ENCODE data around the gene ADAD2. TPM values are rescaled to one million over a fixed set of nuclear protein-coding genes. Genes with fewer than 3 reads are reported as not detected.

ADAD2 gene
- total and polyA plus RNA-seq, 12 donors = 0.36 to 5.9 (median 0.85) TPM; not detected in 4

DNA sequence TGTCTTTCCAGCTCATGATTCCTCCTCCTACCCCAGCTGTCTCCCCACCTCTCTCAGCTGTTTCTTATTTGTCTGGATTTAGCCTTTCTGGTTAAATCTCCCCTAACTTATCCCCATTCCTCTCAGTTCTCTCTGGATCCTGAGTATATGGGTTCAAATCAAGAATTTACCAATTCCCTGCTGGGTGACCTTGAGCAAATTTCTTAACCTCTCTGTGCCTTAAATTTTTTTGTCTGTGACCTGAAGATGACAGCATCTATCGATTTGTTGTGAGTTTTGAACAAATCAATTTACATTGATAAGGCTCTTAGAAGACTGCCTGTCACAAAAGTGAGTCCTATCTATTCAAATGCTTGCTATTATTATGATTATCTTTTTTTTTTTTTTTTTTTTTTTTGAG is 50.8 kb downstream of the ADAD2 start:
- no peak for TF ChIP-seq CTCF (IDR thresholded peaks at IDR 0.05)
- Histone ChIP-seq H3K36me3 (no peaks in the 10 kb centered on the region), H3K27me3 (peaks cover 0 to 53% (median 33%) of the 10 kb centered on the region in 7 donors), H3K4me1 (peaks cover 0 to 9% (median 0%) of the 10 kb centered on the region in 9 donors), H3K4me3 (no peak overlapping the region), H3K9me3 (no peaks in the 10 kb centered on the region), H3K27ac (no peak overlapping the region)
- ATAC-seq (no peak), DNase-seq (no peak)
- WGBS, 2 donors = 62 to 72% methylated on average over 1 of the region's 1 CpG
- intact Hi-C loops (cut with DNase I) = no loop called here

DNA sequence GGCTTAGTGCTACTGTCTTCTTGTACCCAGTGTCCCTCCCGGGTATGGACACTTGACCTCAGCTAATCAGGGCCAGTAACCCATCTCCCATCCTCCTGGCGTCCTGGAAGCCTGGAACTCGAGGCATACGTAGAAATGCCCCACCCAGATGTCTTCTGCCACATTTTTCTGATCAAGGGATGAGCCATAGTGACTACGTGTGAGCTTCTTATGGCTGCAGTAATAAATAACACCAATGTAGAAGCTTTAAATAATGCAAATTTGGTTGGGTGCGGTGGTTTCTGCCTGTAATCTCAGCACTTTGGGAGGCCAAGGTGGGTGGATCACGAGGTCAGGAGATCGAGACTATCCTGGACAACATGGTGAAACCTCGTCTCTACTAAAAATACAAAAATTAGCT is 51.9 kb downstream of the ADAD2 start:
- Histone ChIP-seq H3K27me3 (peaks cover 0 to 46% (median 33%) of the 10 kb centered on the region in 7 donors), H3K4me1 (peaks cover 0 to 9% (median 0%) of the 10 kb centered on the region in 9 donors), H3K36me3 (no peaks in the 10 kb centered on the region), H3K27ac (no peak overlapping the region), H3K9me3 (no peaks in the 10 kb centered on the region), H3K4me3 (no peak overlapping the region)
- no peak for ATAC-seq
- no peak for DNase-seq
- intact Hi-C loops (cut with DNase I) = no loop called here
- 82 to 86% methylated on average over 9 of the region's 9 CpGs for WGBS, 2 donors
- no peak for TF ChIP-seq CTCF (IDR thresholded peaks at IDR 0.05)

DNA sequence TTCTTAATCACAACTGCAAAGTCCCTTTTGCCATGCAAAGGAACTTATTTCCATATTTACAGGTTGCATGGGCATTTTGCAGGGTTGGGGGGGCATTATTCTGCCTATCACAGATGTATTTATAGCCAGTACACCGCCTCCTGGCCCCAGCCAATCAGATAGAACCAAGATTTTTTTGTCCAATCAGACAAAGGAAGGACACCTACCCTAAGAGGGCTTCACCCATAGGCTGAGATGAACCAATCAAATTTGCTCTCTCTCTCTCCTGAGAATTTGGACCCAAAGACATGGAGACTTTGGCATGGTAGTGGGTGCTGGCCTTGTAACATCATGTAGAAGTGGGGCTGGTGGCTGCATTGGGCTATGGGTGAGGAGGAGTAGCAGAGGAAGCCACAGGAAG is 52.8 kb downstream of the ADAD2 start:
- Histone ChIP-seq H3K4me3 (no peak overlapping the region), H3K4me1 (peaks cover 0 to 9% (median 0%) of the 10 kb centered on the region in 9 donors), H3K9me3 (no peaks in the 10 kb centered on the region), H3K27me3 (peaks cover 0 to 37% (median 33%) of the 10 kb centered on the region in 7 donors), H3K36me3 (no peaks in the 10 kb centered on the region), H3K27ac (no peak overlapping the region)
- DNase-seq (no peak), ATAC-seq (no peak)
- intact Hi-C loops (cut with DNase I) = no loop called here
- 87 to 97% methylated on average over 1 of the region's 1 CpG for WGBS, 2 donors
- no peak for TF ChIP-seq CTCF (IDR thresholded peaks at IDR 0.05)

- Histone ChIP-seq H3K9me3 (no peaks in the 10 kb centered on the region), H3K36me3 (no peaks in the 10 kb centered on the region), H3K27ac (no peak overlapping the region), H3K27me3 (peaks cover 0 to 34% (median 32%) of the 10 kb centered on the region in 7 donors), H3K4me1 (peaks cover 0 to 4% (median 0%) of the 10 kb centered on the region in 9 donors), H3K4me3 (no peak overlapping the region)
- no peak for DNase-seq
- WGBS, 2 donors = 98 to 100% methylated on average over 2 of the region's 2 CpGs
- TF ChIP-seq CTCF (IDR thresholded peaks at IDR 0.05) = no peak
- intact Hi-C loops (cut with DNase I) = no loop called here
- ATAC-seq = no peak
Measured at GRCh38 chr16:84244728-84245127, 53.8 kb downstream of the ADAD2 start.

Data from heart right ventricle (tissue), 16 donors.